GM23338 (cell line): ENCODE data around the gene RUBCN. TPM values are rescaled to one million over a fixed set of nuclear protein-coding genes. Genes with fewer than 3 reads are reported as not detected.
"Not testable (repeated sequence)": the region's sequence is repeated elsewhere in the genome, so short reads cannot be mapped to it uniquely, and the experiment has no call there.

Source experiments
- ATAC-seq: fragments of 200-7000 bp; cut with Tn5 transposase; 3 replicates; pipeline ENCODE4 v1.9.1; 2020
- DNase-seq: peaks from one replicate; pipeline ENCODE4 v3.0.0-alpha.2; 2015; ENCODE audit warnings: low spot score
- H2AFZ ChIP-seq: fragments of 200-600 bp; sonication (generic); 2 replicates; pipeline ENCODE4 v1.8.0; 2016; ENCODE audit warnings: antibody characterized with exemption, mild to moderate bottlenecking, moderate library complexity
- H3F3A ChIP-seq: fragments of 200-600 bp; sonication (generic); replicated peaks from 2 replicates; pipeline ENCODE4 v1.8.0; 2017; ENCODE audit warnings: antibody characterized with exemption, mixed run types, low read depth
- H3K27ac ChIP-seq: fragments of 200-600 bp; sonication (generic); 2 replicates; pipeline ENCODE4 v1.6.1; 2016; ENCODE audit warnings: low read depth
- H3K27me3 ChIP-seq: fragments of 200-600 bp; sonication (generic); 2 replicates; pipeline ENCODE4 v1.8.0; 2016; ENCODE audit warnings: mild to moderate bottlenecking, mixed run types, moderate library complexity; ENCODE audit not compliant: insufficient read depth
- H3K36me3 ChIP-seq: fragments of 200-600 bp; sonication (generic); 2 replicates; pipeline ENCODE4 v1.8.0; 2016; ENCODE audit warnings: mild to moderate bottlenecking; ENCODE audit not compliant: insufficient read depth
- H3K4me1 ChIP-seq: fragments of 200-600 bp; sonication (generic); 2 replicates; pipeline ENCODE4 v1.8.0; 2016; ENCODE audit warnings: mild to moderate bottlenecking, moderate library complexity; ENCODE audit not compliant: insufficient read depth
- H3K4me2 ChIP-seq: fragments of 200-600 bp; sonication (generic); 2 replicates; pipeline ENCODE4 v1.7.1; 2017; ENCODE audit warnings: mixed run types
- H3K4me3 ChIP-seq: fragments of 200-600 bp; sonication (generic); 2 replicates; pipeline ENCODE4 v1.6.1; 2016; ENCODE audit warnings: mixed run types
- H3K79me2 ChIP-seq: fragments of 200-600 bp; sonication (generic); replicated peaks from 2 replicates; pipeline ENCODE4 v1.8.0; 2017; ENCODE audit warnings: mild to moderate bottlenecking; ENCODE audit not compliant: insufficient read depth
- H3K9me2 ChIP-seq: fragments of 200-600 bp; sonication (generic); 2 replicates; pipeline ENCODE4 v1.8.0; 2017; ENCODE audit not compliant: insufficient read depth
- H4K20me1 ChIP-seq: fragments of 200-600 bp; sonication (generic); replicated peaks from 2 replicates; pipeline ENCODE4 v1.8.0; 2017; ENCODE audit warnings: mild to moderate bottlenecking; ENCODE audit not compliant: insufficient read depth
- H3K27ac Mint-ChIP-seq: 2 replicates; pipeline ENCODE4 v1.8.0; 2020; ENCODE audit warnings: inconsistent platforms, mild to moderate bottlenecking, moderate library complexity, mixed read lengths
- H3K27me3 Mint-ChIP-seq: 3 replicates; pipeline ENCODE4 v1.8.0; 2022; ENCODE audit warnings: low read depth, mild to moderate bottlenecking, moderate library complexity, mixed read lengths, inconsistent platforms; ENCODE audit not compliant: insufficient read depth, poor library complexity
- H3K36me3 Mint-ChIP-seq: 3 replicates; pipeline ENCODE4 v1.8.0; 2021; ENCODE audit warnings: low read depth, mild to moderate bottlenecking, inconsistent platforms, moderate library complexity, mixed read lengths
- H3K4me1 Mint-ChIP-seq: 3 replicates; pipeline ENCODE4 v1.8.0; 2020; ENCODE audit warnings: mild to moderate bottlenecking, inconsistent platforms, mixed read lengths
- H3K4me3 Mint-ChIP-seq: 3 replicates; pipeline ENCODE4 v1.8.0; 2021; ENCODE audit warnings: moderate library complexity, mild to moderate bottlenecking, inconsistent platforms, mixed read lengths
- H3K9me3 Mint-ChIP-seq: 3 replicates; pipeline ENCODE4 v1.8.0; 2020; ENCODE audit warnings: moderate library complexity, mild to moderate bottlenecking, inconsistent platforms, mixed read lengths
- polyA plus RNA-seq: library from polyadenylated mRNA; unstranded; fragments of >200 nt; fragmentation: Nextera tagmentation; extraction: Ambion mirVana; gene quantifications from 2 replicates; pipeline ENCODE4 v1.2.1, GENCODE V29; 2016
- total RNA-seq: library from RNA; depleted of rRNA; stranded (reverse); fragments of >200 nt; shearing (Covaris generic); gene quantifications from 2 replicates; pipeline ENCODE4 v1.2.3, GENCODE V29; 2014
- TF ChIP-seq, protein P1 (sequence below), 2 experiments: fragments of 200-600 bp in 1 of 2; sonication (generic) in 1 of 2; conservative IDR thresholded peaks; 2 replicates each; pipeline versions ENCODE4 v1.5.1 to v1.6.1; 2016 to 2017; ENCODE audit warnings: antibody characterized with exemption in 2 of 2, low read depth in 2 of 2, mild to moderate bottlenecking in 2 of 2, moderate library complexity in 1 of 2

The RUBCN gene
- total and polyA plus RNA-seq, 2 experiments from 2014 or later = 13.1 to 33.2 TPM

GRCh38 chr3:197654090-197654997, 82.4 kb downstream of the RUBCN start:
- H3K36me3 ChIP-seq, H3K27ac ChIP-seq, H3K9me2 ChIP-seq, H3K4me1 Mint-ChIP-seq, H3K27me3 Mint-ChIP-seq, H2AFZ ChIP-seq, H4K20me1 ChIP-seq, H3K27ac Mint-ChIP-seq, H3F3A ChIP-seq, H3K9me3 Mint-ChIP-seq, H3K79me2 ChIP-seq, H3K27me3 ChIP-seq, H3K4me1 ChIP-seq, H3K36me3 Mint-ChIP-seq: not testable (repeated sequence)
- Histone ChIP-seq H3K4me2 (peak overlapping the region; percentile 71; the same call in 1 of the 2 replicates), H3K4me3 (peak overlapping the region; percentile 51)
- ATAC-seq (peak; percentile 93), DNase-seq (peak; percentile 63)
- peak overlapping the region; percentile 67; the same call in 2 of the 3 replicates for H3K4me3 Mint-ChIP-seq
- TF ChIP-seq, protein P1, sequence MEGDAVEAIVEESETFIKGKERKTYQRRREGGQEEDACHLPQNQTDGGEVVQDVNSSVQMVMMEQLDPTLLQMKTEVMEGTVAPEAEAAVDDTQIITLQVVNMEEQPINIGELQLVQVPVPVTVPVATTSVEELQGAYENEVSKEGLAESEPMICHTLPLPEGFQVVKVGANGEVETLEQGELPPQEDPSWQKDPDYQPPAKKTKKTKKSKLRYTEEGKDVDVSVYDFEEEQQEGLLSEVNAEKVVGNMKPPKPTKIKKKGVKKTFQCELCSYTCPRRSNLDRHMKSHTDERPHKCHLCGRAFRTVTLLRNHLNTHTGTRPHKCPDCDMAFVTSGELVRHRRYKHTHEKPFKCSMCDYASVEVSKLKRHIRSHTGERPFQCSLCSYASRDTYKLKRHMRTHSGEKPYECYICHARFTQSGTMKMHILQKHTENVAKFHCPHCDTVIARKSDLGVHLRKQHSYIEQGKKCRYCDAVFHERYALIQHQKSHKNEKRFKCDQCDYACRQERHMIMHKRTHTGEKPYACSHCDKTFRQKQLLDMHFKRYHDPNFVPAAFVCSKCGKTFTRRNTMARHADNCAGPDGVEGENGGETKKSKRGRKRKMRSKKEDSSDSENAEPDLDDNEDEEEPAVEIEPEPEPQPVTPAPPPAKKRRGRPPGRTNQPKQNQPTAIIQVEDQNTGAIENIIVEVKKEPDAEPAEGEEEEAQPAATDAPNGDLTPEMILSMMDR (conservative IDR thresholded peaks at IDR 0.05; ENCODE audit: low read depth in 2 of 2) = peak in 1 of 2 experiments; percentile 21; a peak in 2 of 4 replicates

- not testable (repeated sequence) for H3K4me1 Mint-ChIP-seq, H3K27ac ChIP-seq, H3K9me2 ChIP-seq, H3F3A ChIP-seq, H3K4me2 ChIP-seq, H3K4me3 Mint-ChIP-seq, H4K20me1 ChIP-seq, H3K79me2 ChIP-seq, H2AFZ ChIP-seq, H3K9me3 Mint-ChIP-seq, DNase-seq, H3K27ac Mint-ChIP-seq, H3K4me3 ChIP-seq, H3K27me3 Mint-ChIP-seq, H3K27me3 ChIP-seq, H3K36me3 Mint-ChIP-seq, H3K36me3 ChIP-seq, ATAC-seq, H3K4me1 ChIP-seq
Measured at GRCh38 chr3:197652860-197653259, 83.8 kb downstream of the RUBCN start.

GRCh38 chr3:197647649-197648048, 89.1 kb downstream of the RUBCN start:
- not testable (repeated sequence) for H3K27me3 Mint-ChIP-seq, H3K4me3 ChIP-seq, H3K4me3 Mint-ChIP-seq, H3K4me2 ChIP-seq, DNase-seq, H4K20me1 ChIP-seq, ATAC-seq, H3K27ac Mint-ChIP-seq, H3F3A ChIP-seq, H3K27me3 ChIP-seq, H3K36me3 ChIP-seq, H2AFZ ChIP-seq, H3K4me1 ChIP-seq, H3K27ac ChIP-seq, H3K4me1 Mint-ChIP-seq, H3K79me2 ChIP-seq, H3K9me2 ChIP-seq
- Mint-ChIP-seq H3K36me3 (peaks cover 27% of the 10 kb centered on the region), H3K9me3 (peaks cover 23% of the 10 kb centered on the region)

GRCh38 chr3:197647191-197647590, 89.5 kb downstream of the RUBCN start:
- H3K27me3 Mint-ChIP-seq, H3K4me3 ChIP-seq, H3F3A ChIP-seq, H3K4me2 ChIP-seq, H3K27ac Mint-ChIP-seq, ATAC-seq, H3K4me1 ChIP-seq, DNase-seq, H3K79me2 ChIP-seq, H2AFZ ChIP-seq, H3K4me1 Mint-ChIP-seq, H3K4me3 Mint-ChIP-seq, H3K27me3 ChIP-seq, H3K9me2 ChIP-seq, H3K27ac ChIP-seq, H3K36me3 ChIP-seq, H4K20me1 ChIP-seq: not testable (repeated sequence)
- Mint-ChIP-seq H3K9me3 (peaks cover 24% of the 10 kb centered on the region), H3K36me3 (peaks cover 27% of the 10 kb centered on the region)

GRCh38 chr3:197646294-197646693, 90.4 kb downstream of the RUBCN start:
- H3K36me3 ChIP-seq, H3K4me1 Mint-ChIP-seq, ATAC-seq, H2AFZ ChIP-seq, H3K27ac Mint-ChIP-seq, H3K27me3 ChIP-seq, H3K4me3 ChIP-seq, H3K79me2 ChIP-seq, H3K4me3 Mint-ChIP-seq, H3F3A ChIP-seq, DNase-seq, H3K4me2 ChIP-seq, H3K27ac ChIP-seq, H3K4me1 ChIP-seq, H3K9me2 ChIP-seq, H3K27me3 Mint-ChIP-seq, H4K20me1 ChIP-seq: not testable (repeated sequence)
- H3K9me3 Mint-ChIP-seq = peaks cover 29% of the 10 kb centered on the region
- peaks cover 32% of the 10 kb centered on the region for H3K36me3 Mint-ChIP-seq

GRCh38 chr3:197637556-197637955, 99.1 kb downstream of the RUBCN start:
- H3K27me3 ChIP-seq, H3K79me2 ChIP-seq, H3K27ac ChIP-seq, H3K4me1 Mint-ChIP-seq, H3K4me2 ChIP-seq, H3K9me2 ChIP-seq, H3K4me1 ChIP-seq, H3K4me3 ChIP-seq, ATAC-seq, H3K27ac Mint-ChIP-seq, DNase-seq, H4K20me1 ChIP-seq, H3K36me3 ChIP-seq, H3F3A ChIP-seq, H3K4me3 Mint-ChIP-seq, H2AFZ ChIP-seq, H3K27me3 Mint-ChIP-seq: not testable (repeated sequence)
- Mint-ChIP-seq H3K36me3 (peaks cover 35% of the 10 kb centered on the region), H3K9me3 (peaks cover 27% of the 10 kb centered on the region)
